Tibial artery (tissue), 4 donors: ENCODE results near the gene PRR23C.

Experiments used
- DNase-seq, 2 donors: peaks; one replicate each; pipeline ENCODE4 v3.0.0-alpha.2; 2019
- H3K27ac ChIP-seq, 2 donors: fragments of 200-600 bp; sonication (generic) in 1 of 2; 1 replicate in 1 of 2; 2 replicates in 1 of 2; pipeline ENCODE4 v1.5.1; 2018 to 2019; ENCODE audit warnings: mild to moderate bottlenecking in 1 of 2
- H3K27me3 ChIP-seq, 2 donors: fragments of 200-600 bp; sonication (generic) in 1 of 2; one replicate each; pipeline versions ENCODE4 v1.5.1 to v1.6.0; 2016 to 2019
- H3K36me3 ChIP-seq, 3 donors: fragments of 200-600 bp; sonication (generic) in 2 of 3; one replicate each; pipeline ENCODE4 v1.5.1; 2016 to 2019; ENCODE audit warnings: mild to moderate bottlenecking in 2 of 3
- H3K4me1 ChIP-seq, 4 donors: fragments of 200-600 bp; sonication (generic) in 2 of 4; 1 replicate in 3 of 4; 2 replicates in 1 of 4; pipeline ENCODE4 v1.5.1; 2016 to 2019
- H3K4me3 ChIP-seq, 2 donors: fragments of 200-600 bp; sonication (generic) in 1 of 2; 1 replicate in 1 of 2; 2 replicates in 1 of 2; pipeline ENCODE4 v1.5.1; 2018 to 2019; ENCODE audit warnings: mild to moderate bottlenecking in 2 of 2
- H3K9me3 ChIP-seq, 3 donors: fragments of 200-600 bp; sonication (generic) in 1 of 3; one replicate each; pipeline ENCODE4 v1.5.1; 2016 to 2019
- intact Hi-C: fragments of 100-400 bp; cut with DNase I; formaldehyde crosslinking; loops from one replicate; pipeline ENCODE4 v1.15.0; 2023; ENCODE audit warnings: low total_unique reads
- TF ChIP-seq, protein P1 (sequence below), 2 experiments: fragments of 200-600 bp in 1 of 2; fragments of 450-650 bp in 1 of 2; IDR thresholded peaks; one replicate each; pipeline ENCODE4 v1.5.1; 2017 to 2019; ENCODE audit warnings: antibody characterized with exemption in 2 of 2, mild to moderate bottlenecking in 1 of 2, moderate library complexity in 1 of 2

The PRR23C gene

DNA sequence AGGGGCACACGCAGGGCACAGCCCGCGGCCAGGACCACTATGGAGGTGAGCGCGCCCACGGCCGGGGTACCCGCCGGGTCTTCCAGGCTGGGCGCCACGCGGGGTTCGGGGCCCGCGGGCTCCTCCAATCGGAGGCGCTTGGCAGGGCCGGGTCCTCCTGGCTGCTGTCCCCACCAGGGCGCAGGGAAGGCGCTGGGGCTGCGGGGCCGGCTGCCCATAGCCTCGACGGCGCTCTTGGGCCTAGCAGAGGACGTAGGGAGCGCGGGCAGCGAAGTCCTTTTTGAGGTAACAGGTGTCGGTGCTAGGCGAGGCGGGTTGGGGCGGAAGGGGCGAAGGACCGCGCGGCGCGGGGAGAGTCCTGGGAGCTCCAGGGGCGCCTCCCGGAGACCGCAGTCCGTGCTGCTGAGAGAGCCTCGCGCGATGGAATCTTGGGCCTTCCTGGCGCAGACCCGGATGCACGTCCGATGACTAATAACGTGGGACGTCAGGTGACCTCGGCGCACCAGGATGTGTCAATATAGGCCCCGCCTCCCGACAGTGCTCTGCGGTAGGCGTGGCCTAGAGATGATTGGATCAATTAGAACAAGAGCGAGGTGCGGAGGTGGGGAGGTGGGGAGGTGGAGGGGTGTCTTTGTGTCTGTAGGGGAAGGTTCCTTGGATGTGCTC, 38.5 kb downstream of the PRR23C start, which contains the start of gene PRR23A:
Gene PRR23A (minus strand): TSS at position 218 of the 666 bp plus-strand sequence. CDS start 0 bp downstream, at position 218.
- no peak for DNase-seq
- Histone ChIP-seq H3K27ac (no peak within 1 kb of the TSS), H3K9me3 (peaks cover 0 to 13% (median 7%) of the 10 kb centered on the region in 3 donors), H3K27me3 (no peaks in the 10 kb centered on the region), H3K4me1 (no peaks in the 10 kb centered on the region), H3K4me3 (no peak within 1 kb of the TSS), H3K36me3 (no peaks in the 10 kb centered on the region)
- TF ChIP-seq, protein P1, sequence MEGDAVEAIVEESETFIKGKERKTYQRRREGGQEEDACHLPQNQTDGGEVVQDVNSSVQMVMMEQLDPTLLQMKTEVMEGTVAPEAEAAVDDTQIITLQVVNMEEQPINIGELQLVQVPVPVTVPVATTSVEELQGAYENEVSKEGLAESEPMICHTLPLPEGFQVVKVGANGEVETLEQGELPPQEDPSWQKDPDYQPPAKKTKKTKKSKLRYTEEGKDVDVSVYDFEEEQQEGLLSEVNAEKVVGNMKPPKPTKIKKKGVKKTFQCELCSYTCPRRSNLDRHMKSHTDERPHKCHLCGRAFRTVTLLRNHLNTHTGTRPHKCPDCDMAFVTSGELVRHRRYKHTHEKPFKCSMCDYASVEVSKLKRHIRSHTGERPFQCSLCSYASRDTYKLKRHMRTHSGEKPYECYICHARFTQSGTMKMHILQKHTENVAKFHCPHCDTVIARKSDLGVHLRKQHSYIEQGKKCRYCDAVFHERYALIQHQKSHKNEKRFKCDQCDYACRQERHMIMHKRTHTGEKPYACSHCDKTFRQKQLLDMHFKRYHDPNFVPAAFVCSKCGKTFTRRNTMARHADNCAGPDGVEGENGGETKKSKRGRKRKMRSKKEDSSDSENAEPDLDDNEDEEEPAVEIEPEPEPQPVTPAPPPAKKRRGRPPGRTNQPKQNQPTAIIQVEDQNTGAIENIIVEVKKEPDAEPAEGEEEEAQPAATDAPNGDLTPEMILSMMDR (IDR thresholded peaks at IDR 0.05), result no peak
- intact Hi-C loops, result no loop called here

DNA sequence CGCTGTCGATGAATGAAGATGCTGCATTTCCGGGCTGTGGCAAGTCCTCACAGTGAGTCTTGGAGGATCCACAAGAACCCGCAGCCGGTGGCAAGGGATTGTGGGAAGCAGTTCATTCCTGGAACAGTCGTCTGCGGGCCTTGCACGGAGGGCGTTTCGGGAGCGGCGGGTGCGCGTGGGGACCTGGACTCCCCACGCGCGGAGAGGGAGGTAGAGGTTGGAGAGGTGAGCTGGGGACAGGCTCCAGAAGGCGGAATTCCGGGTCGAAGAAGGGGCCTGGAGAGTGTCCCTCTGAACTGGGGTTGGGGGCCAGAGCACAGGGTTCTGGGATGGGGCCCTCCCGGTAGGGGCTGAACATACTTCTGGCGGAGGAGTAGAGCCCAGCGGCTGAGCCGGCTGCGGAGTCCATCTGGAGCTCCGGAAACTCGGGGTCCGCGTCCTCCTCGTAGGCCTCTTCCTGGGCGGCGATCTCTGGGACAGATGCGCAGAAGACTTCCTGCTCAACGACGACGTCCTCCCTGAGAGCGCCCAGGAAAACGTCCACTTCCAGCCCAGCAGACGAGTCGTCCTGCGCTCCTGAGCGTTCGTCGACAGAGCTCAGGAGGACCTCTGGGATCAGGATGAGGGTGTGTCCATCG, 39.2 kb downstream of the PRR23C start:
- intact Hi-C loops, result no loop called here
- no peak for DNase-seq
- no peaks in the 10 kb centered on the region for H3K4me1 ChIP-seq
- H3K27ac ChIP-seq, result no peak overlapping the region
- H3K9me3 ChIP-seq, result peaks cover 0 to 13% (median 7%) of the 10 kb centered on the region in 3 donors
- TF ChIP-seq, protein P1 (IDR thresholded peaks at IDR 0.05), result no peak
- no peak overlapping the region for H3K4me3 ChIP-seq
- no peaks in the 10 kb centered on the region for H3K27me3 ChIP-seq
- H3K36me3 ChIP-seq, result no peaks in the 10 kb centered on the region

DNA sequence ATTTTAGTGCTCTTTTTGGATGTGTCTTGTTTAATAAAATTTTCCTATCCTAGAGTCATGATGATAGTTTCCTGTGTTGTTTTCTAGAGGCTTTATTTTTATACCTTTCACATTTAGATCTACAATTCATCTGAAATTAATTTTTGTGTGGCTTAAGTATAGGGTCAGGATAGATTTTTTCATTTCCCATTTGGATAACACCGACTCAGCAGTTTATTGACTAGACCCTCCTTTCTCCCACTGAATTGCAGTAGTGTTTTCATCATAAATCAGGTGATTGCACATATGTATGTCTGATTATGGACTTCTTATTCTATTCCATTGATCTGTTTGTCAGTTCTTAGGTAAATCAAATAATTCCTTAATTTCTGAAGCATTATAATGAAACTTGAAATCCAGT, 49.0 kb downstream of the PRR23C start:
- Histone ChIP-seq H3K4me1 (no peaks in the 10 kb centered on the region), H3K36me3 (no peaks in the 10 kb centered on the region), H3K27me3 (no peaks in the 10 kb centered on the region), H3K4me3 (no peak overlapping the region), H3K9me3 (no peaks in the 10 kb centered on the region), H3K27ac (no peak overlapping the region)
- TF ChIP-seq, protein P1 (IDR thresholded peaks at IDR 0.05), result no peak
- no peak for DNase-seq
- intact Hi-C loops, result no loop called here
